Natural killer cell (primary cell): ENCODE measurements around the gene LDAH. TPM values are rescaled to one million over a fixed set of nuclear protein-coding genes. Genes with fewer than 3 reads are reported as not detected.

Experiments
- ATAC-seq, 3 donors: fragments of 150-1000 bp in 2 of 3; fragments of 200-7000 bp in 1 of 3; cut with Tn5 transposase; 1 replicate in 1 of 3; 2 replicates in 2 of 3; pipeline ENCODE4 v1.10.0; 2021; ENCODE audit warnings: mild to moderate bottlenecking in 2 of 3, moderate library complexity in 2 of 3
- DNase-seq, 2 donors: peaks; one replicate each; pipeline versions ENCODE4 v3.0.0 to v3.0.0-alpha.2; 2013 to 2021; ENCODE audit warnings: mixed read lengths in 1 of 2
- H3K27ac ChIP-seq: one replicate; pipeline ENCODE4 v1.5.1; 2013; ENCODE audit warnings: mild to moderate bottlenecking, low read length
- H3K27me3 ChIP-seq: one replicate; pipeline ENCODE4 v1.6.1; 2013; ENCODE audit warnings: low read length; ENCODE audit not compliant: control insufficient read depth, insufficient read depth
- H3K36me3 ChIP-seq: one replicate; pipeline ENCODE4 v1.6.1; 2013; ENCODE audit warnings: low read length; ENCODE audit not compliant: control insufficient read depth, insufficient read depth
- H3K4me1 ChIP-seq: one replicate; pipeline ENCODE4 v1.6.1; 2013; ENCODE audit warnings: low read length; ENCODE audit not compliant: control insufficient read depth, insufficient read depth
- H3K4me3 ChIP-seq: one replicate; pipeline ENCODE4 v1.5.1; 2013; ENCODE audit warnings: low read length
- H3K9me3 ChIP-seq: one replicate; pipeline ENCODE4 v1.6.1; 2013; ENCODE audit warnings: low read length; ENCODE audit not compliant: control insufficient read depth, insufficient read depth
- H3K27ac Mint-ChIP-seq, 2 donors: one replicate each; pipeline ENCODE4 v1.8.0; 2022; ENCODE audit warnings: mild to moderate bottlenecking in 2 of 2, mixed read lengths in 2 of 2, moderate library complexity in 1 of 2
- H3K27me3 Mint-ChIP-seq, 2 donors: one replicate each; pipeline ENCODE4 v1.8.0; 2022; ENCODE audit warnings: low read depth in 2 of 2, mixed read lengths in 2 of 2
- H3K36me3 Mint-ChIP-seq: one replicate; pipeline ENCODE4 v1.8.0; 2022; ENCODE audit warnings: mixed read lengths
- H3K4me1 Mint-ChIP-seq, 2 donors: one replicate each; pipeline ENCODE4 v1.8.0; 2022; ENCODE audit warnings: mixed read lengths in 2 of 2
- H3K4me3 Mint-ChIP-seq: one replicate; pipeline ENCODE4 v1.8.0; 2022; ENCODE audit warnings: mild to moderate bottlenecking, moderate library complexity, mixed read lengths
- H3K9me3 Mint-ChIP-seq, 2 donors: one replicate each; pipeline ENCODE4 v1.8.0; 2022; ENCODE audit warnings: mixed read lengths in 2 of 2
- CTCF ChIP-seq: fragments of 200-600 bp; IDR thresholded peaks from one replicate; pipeline ENCODE4 v1.8.0; 2022; ENCODE audit warnings: antibody characterized with exemption
- WGBS: methylation state at CpG from one replicate; pipeline ENCODE4 v1.1.7; 2013; ENCODE audit warnings: missing lambda C conversion rate; ENCODE audit not compliant: insufficient coverage; 5-methylcytosine and 5-hydroxymethylcytosine counted together
- intact Hi-C: fragments of 100-400 bp; cut with micrococcal nuclease; formaldehyde crosslinking; loops from one replicate; pipeline ENCODE4 v1.14.2; 2022
- total RNA-seq, 4 donors: library from RNA; stranded (reverse); fragments of 120-200 nt in 1 of 4; gene quantifications; one replicate each; pipeline versions ENCODE4 v1.2.3 to v1.2.4, GENCODE V29; 2013 to 2022

Gene LDAH
- total RNA-seq, 3 donors from 2014 or later (not counting 1 experiment from before 2014, with no cell fraction given) = 14.5 to 25.6 (median 17.2) TPM

GRCh38 chr2:20652141-20652540 lies 170.8 kb downstream of the LDAH start:
- peaks cover 7 to 10% of the 10 kb centered on the region in 2 donors for H3K27me3 Mint-ChIP-seq
- peak overlapping the region; percentile 92 to 93 for H3K27ac Mint-ChIP-seq
- peak overlapping the region; percentile 83 for H3K4me3 Mint-ChIP-seq
- no peaks in the 10 kb centered on the region for H3K27me3 ChIP-seq
- no peaks in the 10 kb centered on the region for H3K9me3 ChIP-seq
- intact Hi-C loops = loop anchor here (5.0 kb wide), 1 partner anchor 75 kb away; no protein-coding TSS in a partner anchor
- no peak overlapping the region for H3K27ac ChIP-seq
- ATAC-seq (no peak), DNase-seq (no peak)
- no peaks in the 10 kb centered on the region for H3K9me3 Mint-ChIP-seq
- no peaks in the 10 kb centered on the region for H3K36me3 ChIP-seq
- WGBS = 100% methylated on average over 7 of the region's 7 CpGs
- no peaks in the 10 kb centered on the region for H3K36me3 Mint-ChIP-seq
- H3K4me1 Mint-ChIP-seq = peaks cover 42 to 45% of the 10 kb centered on the region in 2 donors
- H3K4me1 ChIP-seq = peaks cover 30% of the 10 kb centered on the region
- TF ChIP-seq CTCF = no peak
- no peak overlapping the region for H3K4me3 ChIP-seq

- WGBS = 72% methylated on average over 6 of the region's 7 CpGs
- no peak for ATAC-seq
- Histone ChIP-seq H3K9me3 (no peaks in the 10 kb centered on the region), H3K4me3 (peak overlapping the region; percentile 29), H3K36me3 (no peaks in the 10 kb centered on the region), H3K27me3 (no peaks in the 10 kb centered on the region), H3K4me1 (peaks cover 30% of the 10 kb centered on the region), H3K27ac (peak overlapping the region; percentile 82)
- intact Hi-C loops = loop anchor here (2.0 to 5.0 kb wide), 2 partner anchors 74 to 301 kb away; partner anchors contain the start of gene PUM2
- Mint-ChIP-seq H3K27ac (peak overlapping the region; percentile 92 to 93), H3K4me3 (peak overlapping the region; percentile 83), H3K27me3 (peaks cover 7 to 10% of the 10 kb centered on the region in 2 donors), H3K9me3 (no peaks in the 10 kb centered on the region), H3K36me3 (no peaks in the 10 kb centered on the region), H3K4me1 (peaks cover 42 to 45% of the 10 kb centered on the region in 2 donors)
- no peak for TF ChIP-seq CTCF
- no peak for DNase-seq
Measured at GRCh38 chr2:20651731-20652099, 171.2 kb downstream of the LDAH start.

GRCh38 chr2:20650877-20651730 lies 171.8 kb downstream of the LDAH start, which contains the start of gene HS1BP3:
Gene HS1BP3 (minus strand): TSS chr2:20651098. CDS start chr2:20651063, 35 bp downstream.
- Mint-ChIP-seq H3K9me3 (no peaks in the 10 kb centered on the region), H3K27ac (peak within 1 kb of the TSS; percentile 92 to 93), H3K36me3 (no peaks in the 10 kb centered on the region), H3K4me3 (peak within 1 kb of the TSS; percentile 94), H3K27me3 (peaks cover 6 to 7% of the 10 kb centered on the region in 2 donors), H3K4me1 (peaks cover 42 to 49% of the 10 kb centered on the region in 2 donors)
- TF ChIP-seq CTCF = peak; percentile 84
- no peaks in the 10 kb centered on the region for H3K27me3 ChIP-seq
- H3K27ac ChIP-seq = peak within 1 kb of the TSS; percentile 88
- H3K36me3 ChIP-seq = no peaks in the 10 kb centered on the region
- H3K9me3 ChIP-seq = no peaks in the 10 kb centered on the region
- 2% methylated on average over 72 of the region's 72 CpGs for WGBS
- intact Hi-C loops = loop anchor here (2.0 to 5.0 kb wide), 2 partner anchors 74 to 300 kb away; partner anchors contain the start of gene PUM2
- DNase-seq (peak; percentile 96 to 97), ATAC-seq (peak; percentile 92 to 98 (median 93))
- peaks cover 30% of the 10 kb centered on the region for H3K4me1 ChIP-seq
- peak within 1 kb of the TSS; percentile 81 for H3K4me3 ChIP-seq
